Measurements from ENCODE around the gene KRTCAP2. TPM values are rescaled to one million over a fixed set of nuclear protein-coding genes. Genes with fewer than 3 reads are reported as not detected.

KRTCAP2 gene
- total RNA-seq, 1 donor from 2014 or later: 117 TPM

DNA sequence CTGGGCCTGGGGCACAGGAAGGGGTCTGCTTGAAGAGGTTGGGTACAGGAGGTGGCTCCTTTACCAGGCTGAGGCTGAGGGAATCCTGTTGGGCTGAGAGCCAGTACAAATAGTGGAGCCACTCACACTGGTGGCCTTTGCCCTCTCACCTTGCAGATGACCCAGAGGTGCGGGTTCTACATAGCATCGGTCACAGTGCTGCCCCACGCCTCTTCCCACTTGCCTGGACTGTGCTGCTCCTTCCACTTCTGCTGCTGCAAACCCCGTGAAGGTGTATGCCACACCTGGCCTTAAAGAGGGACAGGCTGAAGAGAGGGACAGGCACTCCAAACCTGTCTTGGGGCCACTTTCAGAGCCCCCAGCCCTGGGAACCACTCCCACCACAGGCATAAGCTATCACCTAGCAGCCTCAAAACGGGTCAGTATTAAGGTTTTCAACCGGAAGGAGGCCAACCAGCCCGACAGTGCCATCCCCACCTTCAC lies 39.3 kb downstream of the KRTCAP2 start:
- Histone ChIP-seq H3K36me3 (peaks cover 0 to 33% of the 10 kb centered on the region in 2 donors), H3K4me3 (no peak overlapping the region), H3K27me3 (no peaks in the 10 kb centered on the region), H3K9me3 (no peaks in the 10 kb centered on the region), H3K4me1 (peaks cover 82% of the 10 kb centered on the region), H3K27ac (peak overlapping the region; percentile 97)
- no peak for DNase-seq (ENCODE audit: extremely low spot score in 2 of 2)
- intact Hi-C loops (cut with DNase I): loop anchor here (5.0 kb wide), 1 partner anchor 42 kb away; no protein-coding TSS in a partner anchor
- no peak for TF ChIP-seq POLR2A (IDR thresholded peaks at IDR 0.05)
- TF ChIP-seq, protein P1, sequence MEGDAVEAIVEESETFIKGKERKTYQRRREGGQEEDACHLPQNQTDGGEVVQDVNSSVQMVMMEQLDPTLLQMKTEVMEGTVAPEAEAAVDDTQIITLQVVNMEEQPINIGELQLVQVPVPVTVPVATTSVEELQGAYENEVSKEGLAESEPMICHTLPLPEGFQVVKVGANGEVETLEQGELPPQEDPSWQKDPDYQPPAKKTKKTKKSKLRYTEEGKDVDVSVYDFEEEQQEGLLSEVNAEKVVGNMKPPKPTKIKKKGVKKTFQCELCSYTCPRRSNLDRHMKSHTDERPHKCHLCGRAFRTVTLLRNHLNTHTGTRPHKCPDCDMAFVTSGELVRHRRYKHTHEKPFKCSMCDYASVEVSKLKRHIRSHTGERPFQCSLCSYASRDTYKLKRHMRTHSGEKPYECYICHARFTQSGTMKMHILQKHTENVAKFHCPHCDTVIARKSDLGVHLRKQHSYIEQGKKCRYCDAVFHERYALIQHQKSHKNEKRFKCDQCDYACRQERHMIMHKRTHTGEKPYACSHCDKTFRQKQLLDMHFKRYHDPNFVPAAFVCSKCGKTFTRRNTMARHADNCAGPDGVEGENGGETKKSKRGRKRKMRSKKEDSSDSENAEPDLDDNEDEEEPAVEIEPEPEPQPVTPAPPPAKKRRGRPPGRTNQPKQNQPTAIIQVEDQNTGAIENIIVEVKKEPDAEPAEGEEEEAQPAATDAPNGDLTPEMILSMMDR (IDR thresholded peaks at IDR 0.05): no peak
- no peak for TF ChIP-seq POLR2AphosphoS5 (IDR thresholded peaks at IDR 0.05; ENCODE audit: insufficient read depth in 1 of 2, low read depth in 1 of 2)

DNA sequence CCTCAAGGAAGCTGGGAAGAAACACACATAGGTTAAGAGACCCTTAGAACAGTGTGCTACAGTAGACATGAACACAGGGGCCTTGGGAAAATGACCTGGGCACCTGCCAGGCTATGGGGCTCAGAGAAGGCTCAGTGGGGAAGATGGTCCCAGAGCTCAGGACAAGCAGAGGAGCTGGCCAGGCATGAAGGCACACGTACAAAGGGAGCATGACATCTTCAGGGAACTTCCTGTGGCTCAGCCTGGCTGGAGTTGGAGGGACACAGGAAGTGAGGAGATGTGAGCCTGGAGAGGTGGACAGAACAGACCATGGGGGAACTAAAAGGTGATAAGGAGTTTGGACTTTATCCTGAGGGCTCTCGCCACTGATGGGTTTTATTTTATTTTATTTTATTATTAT lies 41.2 kb downstream of the KRTCAP2 start:
- Histone ChIP-seq H3K9me3 (no peaks in the 10 kb centered on the region), H3K27ac (peak overlapping the region; percentile 92), H3K36me3 (peaks cover 0 to 33% of the 10 kb centered on the region in 2 donors), H3K4me3 (no peak overlapping the region), H3K27me3 (no peaks in the 10 kb centered on the region), H3K4me1 (peaks cover 84% of the 10 kb centered on the region)
- intact Hi-C loops (cut with DNase I): loop anchor here (5.0 kb wide), 1 partner anchor 40 kb away; no protein-coding TSS in a partner anchor
- DNase-seq (ENCODE audit: extremely low spot score in 2 of 2): no peak
- no peak for TF ChIP-seq POLR2AphosphoS5 (IDR thresholded peaks at IDR 0.05; ENCODE audit: insufficient read depth in 1 of 2, low read depth in 1 of 2)

DNA sequence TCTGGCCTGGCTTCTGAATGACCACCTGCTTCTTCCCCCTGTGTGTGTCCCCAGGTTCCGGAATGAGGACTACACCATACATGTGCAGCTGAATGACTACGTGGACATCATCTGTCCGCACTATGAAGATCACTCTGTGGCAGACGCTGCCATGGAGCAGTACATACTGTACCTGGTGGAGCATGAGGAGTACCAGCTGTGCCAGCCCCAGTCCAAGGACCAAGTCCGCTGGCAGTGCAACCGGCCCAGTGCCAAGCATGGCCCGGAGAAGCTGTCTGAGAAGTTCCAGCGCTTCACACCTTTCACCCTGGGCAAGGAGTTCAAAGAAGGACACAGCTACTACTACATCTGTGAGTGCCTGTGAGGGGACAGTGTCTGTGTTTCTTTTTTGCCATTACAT lies 41.8 kb downstream of the KRTCAP2 start:
- H3K4me3 ChIP-seq: no peak overlapping the region
- no peaks in the 10 kb centered on the region for H3K9me3 ChIP-seq
- peaks cover 84% of the 10 kb centered on the region for H3K4me1 ChIP-seq
- H3K36me3 ChIP-seq: peaks cover 0 to 33% of the 10 kb centered on the region in 2 donors
- TF ChIP-seq, protein P1 (IDR thresholded peaks at IDR 0.05): no peak
- TF ChIP-seq POLR2A (IDR thresholded peaks at IDR 0.05) (no peak), POLR2AphosphoS5 (IDR thresholded peaks at IDR 0.05; ENCODE audit: insufficient read depth in 1 of 2, low read depth in 1 of 2) (no peak)
- H3K27ac ChIP-seq: peak overlapping the region; percentile 92
- intact Hi-C loops (cut with DNase I): loop anchor here (5.0 kb wide), 1 partner anchor 39 kb away; no protein-coding TSS in a partner anchor
- H3K27me3 ChIP-seq: no peaks in the 10 kb centered on the region
- no peak for DNase-seq (ENCODE audit: extremely low spot score in 2 of 2)

DNA sequence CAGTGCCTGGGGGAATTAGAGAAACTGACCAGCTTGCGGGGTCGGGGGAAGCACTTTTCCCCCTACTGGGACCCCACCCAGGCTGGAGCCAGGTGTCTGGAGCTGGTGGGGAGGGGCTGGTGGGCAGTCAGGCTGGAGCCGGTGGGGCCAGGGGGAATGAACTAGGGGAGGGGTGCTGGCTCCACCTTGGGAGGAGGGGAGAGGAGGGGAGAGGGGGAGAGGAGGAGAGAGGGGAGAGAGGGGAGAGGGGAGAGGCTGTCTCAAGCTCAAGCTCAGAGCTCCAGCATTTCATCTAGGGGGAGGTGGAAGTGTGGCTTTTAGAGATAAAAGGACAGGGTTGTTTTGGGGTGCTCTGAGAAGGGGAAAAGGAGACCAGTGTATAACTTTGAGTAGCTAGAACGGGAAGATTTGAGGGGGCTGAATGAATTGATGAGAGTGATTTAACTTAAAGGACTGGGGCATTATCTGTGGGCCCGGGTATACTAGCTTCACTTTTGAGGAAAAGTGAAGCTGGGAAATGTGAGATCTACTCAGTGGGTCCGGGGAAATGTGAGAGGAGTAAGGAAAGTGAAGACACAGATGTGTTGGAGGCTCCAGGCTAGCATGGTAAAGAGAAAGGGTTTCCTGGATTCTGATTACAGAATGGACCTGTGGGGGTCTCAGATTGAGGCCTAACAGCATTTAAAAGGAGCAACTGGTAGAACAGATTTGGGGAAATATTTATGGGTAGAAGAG lies 42.7 kb downstream of the KRTCAP2 start:
- Histone ChIP-seq H3K4me3 (peak overlapping the region; percentile 78 to 88), H3K27ac (peak overlapping the region; percentile 92), H3K9me3 (no peaks in the 10 kb centered on the region), H3K4me1 (peaks cover 91% of the 10 kb centered on the region), H3K36me3 (peaks cover 0 to 33% of the 10 kb centered on the region in 2 donors), H3K27me3 (no peaks in the 10 kb centered on the region)
- TF ChIP-seq POLR2AphosphoS5 (IDR thresholded peaks at IDR 0.05; ENCODE audit: insufficient read depth in 1 of 2, low read depth in 1 of 2) (no peak), POLR2A (IDR thresholded peaks at IDR 0.05) (no peak)
- TF ChIP-seq, protein P1 (IDR thresholded peaks at IDR 0.05): no peak
- intact Hi-C loops (cut with DNase I): loop anchor here (5.0 kb wide), 1 partner anchor 38 kb away; no protein-coding TSS in a partner anchor
- DNase-seq (ENCODE audit: extremely low spot score in 2 of 2): no peak

DNA sequence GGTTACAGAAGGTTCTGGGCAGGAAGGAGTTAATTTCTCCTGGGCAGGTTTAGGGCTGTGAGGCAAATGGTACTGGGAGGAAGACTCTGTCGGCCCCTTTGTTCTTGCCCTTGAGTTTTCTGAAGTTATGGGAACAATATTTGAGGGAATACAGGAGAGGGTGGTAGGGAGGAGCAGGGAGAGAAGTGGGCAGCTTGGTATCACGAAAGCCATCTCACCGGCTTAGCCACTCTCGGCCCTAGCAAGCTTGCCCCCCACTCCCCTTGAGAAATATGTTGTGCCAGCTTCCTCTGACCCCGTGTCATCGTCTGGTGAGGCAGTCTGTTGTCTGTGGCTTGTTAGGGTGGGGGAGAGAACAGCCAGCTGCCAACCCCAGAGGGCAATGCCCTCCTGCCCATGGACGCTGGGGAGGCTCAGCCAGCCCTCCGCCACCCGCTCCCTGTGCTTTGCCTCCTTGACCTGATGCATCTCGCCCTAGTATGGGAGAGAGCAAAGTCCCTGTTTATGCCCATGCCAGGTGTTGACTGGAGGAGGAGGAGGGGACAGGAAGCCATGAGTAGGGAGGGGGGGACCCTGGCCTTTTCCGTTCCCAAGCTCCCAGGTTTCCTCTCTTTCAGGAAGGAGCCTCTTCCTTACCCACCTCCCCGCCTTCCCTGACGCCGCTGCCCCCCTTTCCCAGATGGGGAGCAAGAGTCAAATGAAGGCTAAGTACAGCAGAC lies 44.2 kb downstream of the KRTCAP2 start:
- Histone ChIP-seq H3K9me3 (no peaks in the 10 kb centered on the region), H3K27me3 (no peaks in the 10 kb centered on the region), H3K27ac (peak overlapping the region; percentile 92), H3K4me1 (peaks cover 90% of the 10 kb centered on the region), H3K4me3 (peak overlapping the region; percentile 78 to 88), H3K36me3 (peaks cover 0 to 26% of the 10 kb centered on the region in 2 donors)
- intact Hi-C loops (cut with DNase I): no loop called here
- TF ChIP-seq, protein P1 (IDR thresholded peaks at IDR 0.05): no peak
- TF ChIP-seq POLR2A (IDR thresholded peaks at IDR 0.05) (no peak), POLR2AphosphoS5 (IDR thresholded peaks at IDR 0.05; ENCODE audit: insufficient read depth in 1 of 2, low read depth in 1 of 2) (no peak)
- no peak for DNase-seq (ENCODE audit: extremely low spot score in 2 of 2)
